Astrocyte of the hippocampus (primary cell): ENCODE data around the gene GOLGA6A.
"Not testable (repeated sequence)": the region's sequence is repeated elsewhere in the genome, so short reads cannot be mapped to it uniquely, and the experiment has no call there.

Experiments
- DNase-seq: peaks from one replicate; pipeline ENCODE4 v3.0.0; 2011; ENCODE audit warnings: low read depth, low spot score

GOLGA6A gene, protein sequence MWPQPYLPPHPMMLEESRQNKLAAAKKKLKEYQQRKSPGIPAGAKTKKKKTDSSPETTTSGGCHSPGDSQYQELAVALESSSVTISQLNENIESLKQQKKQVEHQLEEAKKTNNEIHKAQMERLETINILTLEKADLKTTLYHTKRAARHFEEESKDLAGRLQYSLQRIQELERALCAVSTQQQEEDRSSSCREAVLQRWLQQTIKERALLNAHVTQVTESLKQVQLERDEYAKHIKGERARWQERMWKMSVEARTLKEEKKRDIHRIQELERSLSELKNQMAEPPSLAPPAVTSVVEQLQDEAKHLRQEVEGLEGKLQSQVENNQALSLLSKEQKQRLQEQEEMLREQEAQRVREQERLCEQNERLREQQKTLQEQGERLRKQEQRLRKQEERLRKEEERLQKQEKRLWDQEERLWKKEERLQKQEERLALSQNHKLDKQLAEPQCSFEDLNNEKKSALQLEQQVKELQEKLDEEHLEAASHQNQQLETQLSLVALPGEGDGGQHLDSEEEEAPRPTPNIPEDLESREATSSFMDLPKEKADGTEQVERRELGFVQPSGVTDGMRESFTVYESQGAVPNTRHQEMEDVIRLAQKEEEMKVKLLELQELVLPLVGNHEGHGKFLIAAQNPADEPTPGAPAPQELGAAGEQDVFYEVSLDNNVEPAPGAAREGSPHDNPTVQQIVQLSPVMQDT

GRCh38 chr15:74082450-74082849, at the start of gene GOLGA6A:
Gene GOLGA6A, minus strand, starts transcription at chr15:74082550. Its CDS starts 41 bp downstream, at chr15:74082509.
- not testable (repeated sequence) for DNase-seq

DNA sequence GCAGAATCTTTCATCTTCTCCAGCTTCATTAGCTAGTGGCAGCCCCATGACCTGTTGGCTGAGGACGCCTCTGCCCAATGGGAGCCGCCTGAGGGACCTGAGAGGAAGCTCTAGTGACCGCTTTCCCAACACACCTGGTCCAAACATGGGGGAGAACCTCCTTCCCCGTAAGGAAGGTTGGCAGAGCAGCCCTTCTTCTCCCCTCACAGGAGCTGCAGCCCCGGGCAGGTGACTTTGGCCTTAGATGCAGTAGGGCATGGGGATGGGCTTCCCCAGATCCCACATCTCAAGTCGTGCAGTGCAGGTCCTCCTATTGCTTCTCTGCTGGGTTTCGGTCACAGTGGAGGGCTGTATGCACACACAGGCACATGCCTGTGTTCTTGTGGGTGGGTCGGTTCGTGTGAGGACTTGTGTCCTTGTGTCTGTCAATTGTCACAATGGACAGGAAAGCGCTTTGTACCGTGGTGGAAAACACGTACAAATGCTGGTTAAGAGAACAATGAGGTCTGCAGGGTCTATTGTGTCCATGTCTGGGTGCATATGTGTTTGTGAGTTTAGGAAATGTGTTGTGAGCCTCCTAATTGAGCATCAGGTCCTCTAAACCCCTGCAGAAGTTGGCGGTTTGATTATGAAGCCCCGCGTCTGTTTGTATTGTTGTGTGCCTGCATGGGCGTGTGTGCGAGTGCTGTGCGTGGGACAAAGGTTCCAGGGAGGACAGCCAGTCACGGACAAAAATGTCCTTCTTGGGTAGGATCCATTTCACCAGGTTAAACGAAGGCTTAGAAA, 49.5 kb upstream of the GOLGA6A start:
- peak; percentile 8 for DNase-seq

GRCh38 chr15:74130849-74131627, 48.7 kb upstream of the GOLGA6A start:
- DNase-seq = peak; percentile 4

DNA sequence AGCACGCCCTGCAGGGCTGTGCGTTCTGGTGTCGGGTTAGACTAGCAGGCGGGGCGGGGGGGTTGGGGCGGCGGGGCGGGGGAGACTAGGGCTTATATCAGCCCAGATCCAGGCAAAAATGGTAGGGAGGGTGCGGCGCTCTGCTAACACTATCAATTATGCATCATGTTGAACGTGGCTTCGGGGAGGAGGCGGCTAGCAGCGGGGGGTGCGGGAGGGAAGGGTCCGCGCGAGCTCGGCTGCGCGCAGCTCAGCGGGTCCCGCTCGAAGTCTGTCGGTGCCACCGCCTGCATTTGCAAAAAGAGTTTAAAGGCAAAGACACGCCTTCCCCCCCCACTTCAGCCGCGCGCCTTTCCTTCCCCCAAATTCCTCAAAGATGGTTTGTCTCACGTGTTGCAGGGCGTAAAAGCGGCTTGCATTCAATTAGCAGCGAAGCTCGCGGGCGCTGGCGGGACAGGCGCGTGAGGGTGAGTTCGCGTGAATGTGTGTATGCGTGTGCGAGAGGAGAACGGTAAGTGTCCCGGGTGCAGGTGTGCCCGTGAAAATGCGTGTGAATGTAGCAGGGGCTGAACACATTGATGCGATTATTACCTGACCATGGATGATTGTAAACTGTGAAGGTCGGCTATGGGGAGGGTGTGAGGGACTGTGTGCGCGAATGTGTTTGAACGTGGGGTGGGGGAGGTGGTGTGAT, 48.0 kb upstream of the GOLGA6A start, which contains the start of gene ISLR2:
TSS of gene ISLR2 (plus strand) at position 432 of the 694 bp plus-strand sequence. CDS start 2,169 bp downstream, outside the sequence.
- DNase-seq = peak; percentile 63

DNA sequence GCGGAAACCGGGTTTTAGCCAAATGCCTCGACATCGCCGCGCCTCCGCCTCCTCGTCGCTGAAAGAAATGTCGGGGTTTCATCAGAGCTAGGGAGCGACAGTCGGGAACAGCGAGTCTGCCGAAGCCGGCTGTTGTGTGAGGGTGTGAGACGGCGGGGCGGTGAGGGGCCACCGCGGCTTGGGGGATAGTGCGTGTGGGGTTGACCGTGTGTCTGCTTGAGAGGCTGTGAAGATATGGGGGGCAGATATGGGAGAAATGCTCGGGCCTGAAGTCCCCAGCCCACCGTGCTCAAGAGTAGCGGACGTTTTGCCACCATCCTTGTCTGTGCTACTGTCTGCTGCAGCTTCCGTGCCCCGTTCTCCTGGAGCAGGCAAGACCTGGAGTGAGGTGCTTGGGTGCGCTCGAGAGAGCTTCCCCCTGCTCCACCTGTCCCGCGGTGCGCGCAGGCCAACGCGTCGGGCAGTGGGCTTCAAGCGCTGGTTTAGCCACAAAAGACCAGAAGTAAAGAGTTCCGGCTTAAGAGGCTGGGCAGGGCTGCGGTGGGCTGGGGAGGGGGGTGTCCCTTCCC, 47.3 kb upstream of the GOLGA6A start:
- DNase-seq = peak; percentile 46

GRCh38 chr15:74128785-74129585, 46.6 kb upstream of the GOLGA6A start:
- peak; percentile 26 for DNase-seq

GRCh38 chr15:74127954-74128784, 45.8 kb upstream of the GOLGA6A start:
- no peak for DNase-seq

DNA sequence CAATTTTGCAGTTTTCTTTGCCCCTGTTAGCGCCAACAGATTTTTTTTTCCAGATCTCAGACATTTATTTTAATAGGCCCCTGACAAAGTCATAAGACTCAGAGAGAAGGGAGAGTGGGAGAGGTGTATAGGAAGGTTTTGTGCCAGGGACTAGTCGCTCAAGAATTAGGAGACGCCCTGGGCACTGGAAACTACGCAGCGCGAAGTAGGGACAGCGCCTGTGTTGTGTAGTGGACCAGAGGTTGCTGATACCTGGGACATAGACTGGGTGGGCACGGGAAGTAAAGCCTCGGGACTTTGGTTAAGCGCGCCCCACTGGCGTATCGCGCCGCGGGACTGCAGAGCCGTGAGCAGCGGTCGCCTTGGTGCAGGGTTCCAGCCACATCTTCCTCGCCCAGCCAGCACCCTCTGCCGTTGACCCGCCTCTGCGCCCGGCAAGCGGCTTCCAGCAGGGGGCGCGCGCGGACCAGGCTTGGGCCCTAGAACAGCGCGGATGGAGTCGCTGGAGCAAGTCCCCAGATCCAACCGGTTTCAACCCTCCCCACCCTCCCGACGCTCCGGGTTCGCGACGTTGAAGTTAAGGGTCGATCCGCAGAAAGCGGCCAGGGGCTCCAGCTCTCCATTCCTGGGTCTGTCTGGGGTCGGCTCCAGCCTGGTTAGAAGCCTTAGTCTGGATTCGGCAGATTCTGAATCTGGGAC, 45.1 kb upstream of the GOLGA6A start:
- peak; percentile 96 for DNase-seq

- DNase-seq = no peak
Observed at GRCh38 chr15:74124759-74125158, 42.4 kb upstream of the GOLGA6A start.

GRCh38 chr15:74124196-74124595, 41.8 kb upstream of the GOLGA6A start:
- no peak for DNase-seq

GRCh38 chr15:74123658-74124057, 41.3 kb upstream of the GOLGA6A start:
- no peak for DNase-seq

- no peak for DNase-seq
Observed at GRCh38 chr15:74123131-74123429, 40.7 kb upstream of the GOLGA6A start.

- DNase-seq = no peak
Observed at GRCh38 chr15:74122403-74123130, 40.2 kb upstream of the GOLGA6A start.

GRCh38 chr15:74121858-74122257, 39.5 kb upstream of the GOLGA6A start:
- no peak for DNase-seq

GRCh38 chr15:74121039-74121438, 38.7 kb upstream of the GOLGA6A start:
- DNase-seq = no peak

DNA sequence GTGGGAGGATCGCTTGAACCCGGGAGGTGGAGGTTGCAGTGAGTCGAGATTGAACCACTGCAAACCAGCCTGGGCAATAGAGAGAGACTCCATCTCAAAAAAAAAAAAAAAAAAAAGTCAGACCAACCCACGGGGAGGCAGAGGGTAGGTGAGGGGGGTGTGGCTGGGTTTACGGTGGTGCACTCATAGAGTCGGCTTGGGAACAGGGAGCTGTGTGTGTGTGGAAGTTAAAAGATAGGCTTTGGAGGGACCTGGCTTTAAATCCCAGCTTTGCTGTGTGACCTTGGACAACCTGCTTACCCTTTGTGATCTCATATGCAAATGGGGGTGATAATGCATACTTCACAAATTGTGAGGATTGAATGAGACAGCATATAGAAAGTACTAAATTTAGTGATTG, 38.1 kb upstream of the GOLGA6A start:
- DNase-seq = no peak

DNA sequence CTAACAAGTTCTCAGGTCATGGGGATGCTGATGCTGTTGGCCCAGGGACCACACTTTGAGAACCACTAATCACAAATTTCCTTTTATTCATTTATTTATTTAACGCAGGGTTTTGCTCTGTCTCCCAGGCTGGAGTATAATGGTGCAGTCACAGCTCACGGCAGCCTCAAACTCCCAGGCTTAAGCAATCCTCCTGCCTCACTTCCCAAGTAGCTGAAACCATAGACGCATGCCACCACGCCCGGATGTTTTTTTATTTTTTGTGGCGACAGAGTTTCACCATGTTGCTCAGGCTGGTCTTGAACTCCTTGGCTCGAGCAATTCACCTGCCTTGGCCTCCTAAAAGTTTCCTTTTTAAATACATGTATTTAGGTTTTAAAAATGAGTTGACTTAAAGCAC, 27.4 kb upstream of the GOLGA6A start:
- no peak for DNase-seq
